ENCODE results near the gene OIP5. TPM values are rescaled to one million over a fixed set of nuclear protein-coding genes. Genes with fewer than 3 reads are reported as not detected.

The OIP5 gene
- total and polyA plus RNA-seq, 4 donors: 0.17 to 11.8 (median 1.1) TPM

Other genes with a start within 250 kb of the OIP5 start
- gene INO80, start 216.3 kb downstream of the OIP5 start, total RNA-seq: 10 to 100 TPM; 14.1 to 19.7 TPM
- gene INO80, start 216.3 kb downstream of the OIP5 start, polyA plus RNA-seq: 1 to 10 TPM; 3.2 to 4.7 TPM
- gene EXD1, start 101.8 kb downstream of the OIP5 start, total RNA-seq: not detected
- gene EXD1, start 101.8 kb downstream of the OIP5 start, polyA plus RNA-seq: not detected
- gene CHP1, start 101.3 kb downstream of the OIP5 start, total RNA-seq: 100 to 1,000 TPM; 103 to 131 TPM
- gene CHP1, start 101.3 kb downstream of the OIP5 start, polyA plus RNA-seq: 100 to 1,000 TPM in 1 of 2 donors, 10 to 100 TPM in 1; 87.4 to 162 TPM
- 100 to 1,000 TPM in 1 of 2 donors, 1 to 10 TPM in 1; 7.4 to 149 TPM for gene NUSAP1, start 290 bp upstream of the OIP5 start, total RNA-seq
- gene NUSAP1, start 290 bp upstream of the OIP5 start, polyA plus RNA-seq: 1 to 10 TPM; 4.6 to 9.2 TPM
- 10 to 100 TPM; 13.5 to 24.2 TPM for gene NDUFAF1, start 69.9 kb upstream of the OIP5 start, total RNA-seq
- gene NDUFAF1, start 69.9 kb upstream of the OIP5 start, polyA plus RNA-seq: 10 to 100 TPM; 25.8 to 29.0 TPM
- gene RTF1, start 84.5 kb upstream of the OIP5 start, total RNA-seq: 10 to 100 TPM in 1 of 2 donors, 1 to 10 TPM in 1; 8.3 to 15.4 TPM
- gene RTF1, start 84.5 kb upstream of the OIP5 start, polyA plus RNA-seq: 10 to 100 TPM in 1 of 2 donors, 1 to 10 TPM in 1; 8.8 to 37.7 TPM
- gene ITPKA, start 161.3 kb upstream of the OIP5 start, total RNA-seq: 1 to 10 TPM; 1.4 to 2.4 TPM
- gene ITPKA, start 161.3 kb upstream of the OIP5 start, polyA plus RNA-seq: under 1 TPM; 0.36 to 0.92 TPM
- gene LTK, start 181.2 kb upstream of the OIP5 start, total RNA-seq: 1 to 10 TPM; 2.6 to 3.0 TPM
- gene LTK, start 181.2 kb upstream of the OIP5 start, polyA plus RNA-seq: 1 to 10 TPM in 1 of 2 donors, under 1 TPM in 1; 0.86 to 1.4 TPM
- gene RPAP1, start 211.7 kb upstream of the OIP5 start, total RNA-seq: 10 to 100 TPM in 1 of 2 donors, 1 to 10 TPM in 1; 7.8 to 12.2 TPM
- 1 to 10 TPM; 6.4 to 9.7 TPM for gene RPAP1, start 211.7 kb upstream of the OIP5 start, polyA plus RNA-seq
- 1 to 10 TPM; 2.2 to 2.3 TPM for gene TYRO3, start 226.6 kb upstream of the OIP5 start, total RNA-seq
- gene TYRO3, start 226.6 kb upstream of the OIP5 start, polyA plus RNA-seq: 1 to 10 TPM; 1.1 to 2.3 TPM